Keratinocyte (primary cell): ENCODE results near the gene CNTD1. TPM values are rescaled to one million over a fixed set of nuclear protein-coding genes. Genes with fewer than 3 reads are reported as not detected.

Experiments
- DNase-seq: peaks from one replicate; pipeline ENCODE4 v3.0.0-alpha.2; 2011; ENCODE audit warnings: low read depth, missing footprints, low spot score
- FAIRE-seq: peaks from 2 replicates; lab custom pipeline; 2011; peaks lifted over from hg19 to GRCh38; lab: Jason Lieb, UNC
- H2AFZ ChIP-seq: 2 replicates; pipeline ENCODE4 v1.6.0; 2012; ENCODE audit warnings: low read length, control low read depth, inconsistent platforms; ENCODE audit not compliant: control insufficient read depth
- H3K27ac ChIP-seq: 2 replicates; pipeline ENCODE4 v1.5.1; 2011; ENCODE audit warnings: low read length; ENCODE audit not compliant: control insufficient read depth, insufficient read depth
- H3K27me3 ChIP-seq: 3 replicates; pipeline ENCODE4 v1.6.0; 2011; ENCODE audit warnings: low read length; ENCODE audit not compliant: control insufficient read depth, insufficient read depth; ENCODE audit errors: extremely low read depth
- H3K36me3 ChIP-seq, 2 experiments: 2 replicates in 1 of 2; 3 replicates in 1 of 2; pipeline ENCODE4 v1.5.1; 2011; ENCODE audit warnings: low read length in 2 of 2, mild to moderate bottlenecking in 1 of 2; ENCODE audit not compliant: control insufficient read depth in 2 of 2, insufficient read depth in 2 of 2; ENCODE audit errors: extremely low read depth in 1 of 2
- H3K4me1 ChIP-seq: 3 replicates; pipeline ENCODE4 v1.5.1; 2011; ENCODE audit warnings: low read length; ENCODE audit not compliant: control insufficient read depth, insufficient read depth; ENCODE audit errors: extremely low read depth
- H3K4me2 ChIP-seq: 3 replicates; pipeline ENCODE4 v1.6.0; 2011; ENCODE audit warnings: low read depth, low read length; ENCODE audit not compliant: control insufficient read depth, insufficient read depth; ENCODE audit errors: extremely low read depth
- H3K4me3 ChIP-seq, 3 experiments: fragments of 200-600 bp in 1 of 3; sonication (generic) in 1 of 3; 2 replicates in 2 of 3; 3 replicates in 1 of 3; pipeline ENCODE4 v1.5.1; 2011 to 2016; ENCODE audit warnings: low read length in 3 of 3, mild to moderate bottlenecking in 3 of 3, control low read depth in 2 of 3, inconsistent platforms in 1 of 3, low read depth in 1 of 3, mixed read lengths in 1 of 3, mixed run types in 1 of 3, moderate library complexity in 1 of 3; ENCODE audit not compliant: control insufficient read depth in 2 of 3, insufficient read depth in 2 of 3; ENCODE audit errors: extremely low read depth in 1 of 3
- H3K79me2 ChIP-seq: 2 replicates; pipeline ENCODE4 v1.6.0; 2012; ENCODE audit warnings: low read length; ENCODE audit not compliant: control insufficient read depth, insufficient read depth
- H3K9ac ChIP-seq: 3 replicates; pipeline ENCODE4 v1.6.0; 2011; ENCODE audit warnings: low read length; ENCODE audit not compliant: control insufficient read depth, insufficient read depth; ENCODE audit errors: extremely low read depth
- H3K9me1 ChIP-seq: 3 replicates; pipeline ENCODE4 v1.6.0; 2011; ENCODE audit warnings: low read length; ENCODE audit not compliant: control insufficient read depth, insufficient read depth; ENCODE audit errors: extremely low read depth
- H3K9me3 ChIP-seq: 2 replicates; pipeline ENCODE4 v1.5.1; 2012; ENCODE audit warnings: low read depth, low read length; ENCODE audit not compliant: control insufficient read depth
- H4K20me1 ChIP-seq: 3 replicates; pipeline ENCODE4 v1.6.0; 2011; ENCODE audit warnings: low read length; ENCODE audit not compliant: control insufficient read depth, insufficient read depth; ENCODE audit errors: extremely low read depth
- EZH2 ChIP-seq: IDR thresholded peaks from one replicate; pipeline ENCODE4 v1.6.1; 2012; ENCODE audit warnings: inconsistent platforms, mild to moderate bottlenecking, low read length, moderate library complexity
- dilution Hi-C: fragments of 300-500 bp; cut with MboI; formaldehyde crosslinking; loops from one replicate; pipeline ENCODE4 v1.7.0; 2020; ENCODE audit warnings: low sequenced_read_pairs; ENCODE audit not compliant: extremely low pct_ligation_motif_present
- polyA plus RNA-seq, 5 experiments: library from polyadenylated mRNA; depleted of rRNA in 3 of 5; stranded (reverse) in 3 of 5; stranded (forward) in 1 of 5; unstranded in 1 of 5; fragments of >200 nt; gene quantifications; 1 replicate in 1 of 5; 2 replicates in 3 of 5; 3 replicates in 1 of 5; pipeline versions ENCODE4 v1.2.1 to v1.2.3, GENCODE V29; 2011 to 2012; ENCODE audit warnings: missing spikeins in 2 of 5, low read depth in 1 of 5, low replicate concordance in 1 of 5
- TF ChIP-seq, protein P1 (sequence below), 3 experiments: IDR thresholded peaks in 1 of 3; conservative IDR thresholded peaks in 1 of 3; optimal IDR thresholded peaks in 1 of 3; 2 replicates in 2 of 3; 3 replicates in 1 of 3; pipeline versions ENCODE3 to v1.5.1; 2011; ENCODE audit warnings: low read length in 3 of 3, mild to moderate bottlenecking in 3 of 3, moderate library complexity in 2 of 3, control low read depth in 1 of 3, inconsistent platforms in 1 of 3; ENCODE audit not compliant: insufficient read depth in 2 of 3; ENCODE audit errors: extremely low read depth in 1 of 3

Gene CNTD1
- polyA plus RNA-seq, 1 donor (not counting 4 experiments of a cell fraction or from before 2014, with no cell fraction given) = not detected

DNA sequence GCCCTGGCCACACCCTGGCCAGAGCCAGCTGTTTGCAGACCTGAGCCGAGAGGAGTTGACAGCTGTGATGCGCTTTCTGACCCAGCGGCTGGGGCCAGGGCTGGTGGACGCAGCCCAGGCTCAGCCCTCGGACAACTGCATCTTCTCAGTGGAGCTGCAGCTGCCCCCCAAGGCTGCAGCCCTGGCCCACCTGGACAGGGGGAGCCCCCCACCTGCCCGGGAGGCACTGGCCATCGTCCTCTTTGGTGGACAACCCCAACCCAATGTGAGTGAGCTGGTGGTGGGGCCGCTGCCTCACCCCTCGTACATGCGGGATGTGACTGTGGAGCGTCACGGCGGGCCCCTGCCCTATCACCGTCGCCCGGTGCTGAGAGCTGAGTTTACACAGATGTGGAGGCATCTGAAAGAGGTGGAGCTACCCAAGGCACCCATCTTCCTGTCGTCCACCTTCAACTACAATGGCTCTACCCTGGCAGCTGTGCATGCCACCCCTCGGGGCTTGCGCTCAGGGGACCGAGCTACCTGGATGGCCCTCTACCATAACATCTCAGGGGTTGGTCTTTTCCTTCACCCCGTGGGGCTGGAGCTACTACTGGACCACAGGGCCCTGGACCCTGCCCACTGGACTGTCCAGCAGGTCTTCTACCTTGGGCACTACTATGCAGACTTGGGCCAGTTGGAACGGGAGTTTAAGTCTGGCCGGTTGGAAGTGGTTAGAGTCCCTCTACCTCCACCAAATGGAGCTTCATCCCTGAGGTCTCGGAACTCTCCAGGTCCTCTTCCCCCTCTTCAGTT lies 46.3 kb downstream of the CNTD1 start:
- dilution Hi-C loops = loop anchor here (25.0 kb wide), 1 partner anchor 92 kb away; no protein-coding TSS in a partner anchor
- H3K9me1 ChIP-seq = no peaks in the 10 kb centered on the region
- peaks cover 33 to 38% of the 10 kb centered on the region in 2 experiments for H3K36me3 ChIP-seq
- no peaks in the 10 kb centered on the region for H3K27me3 ChIP-seq
- no peaks in the 10 kb centered on the region for H3K9me3 ChIP-seq
- DNase-seq (no peak), FAIRE-seq (no peak)
- TF ChIP-seq EZH2 = no peak
- TF ChIP-seq, protein P1, sequence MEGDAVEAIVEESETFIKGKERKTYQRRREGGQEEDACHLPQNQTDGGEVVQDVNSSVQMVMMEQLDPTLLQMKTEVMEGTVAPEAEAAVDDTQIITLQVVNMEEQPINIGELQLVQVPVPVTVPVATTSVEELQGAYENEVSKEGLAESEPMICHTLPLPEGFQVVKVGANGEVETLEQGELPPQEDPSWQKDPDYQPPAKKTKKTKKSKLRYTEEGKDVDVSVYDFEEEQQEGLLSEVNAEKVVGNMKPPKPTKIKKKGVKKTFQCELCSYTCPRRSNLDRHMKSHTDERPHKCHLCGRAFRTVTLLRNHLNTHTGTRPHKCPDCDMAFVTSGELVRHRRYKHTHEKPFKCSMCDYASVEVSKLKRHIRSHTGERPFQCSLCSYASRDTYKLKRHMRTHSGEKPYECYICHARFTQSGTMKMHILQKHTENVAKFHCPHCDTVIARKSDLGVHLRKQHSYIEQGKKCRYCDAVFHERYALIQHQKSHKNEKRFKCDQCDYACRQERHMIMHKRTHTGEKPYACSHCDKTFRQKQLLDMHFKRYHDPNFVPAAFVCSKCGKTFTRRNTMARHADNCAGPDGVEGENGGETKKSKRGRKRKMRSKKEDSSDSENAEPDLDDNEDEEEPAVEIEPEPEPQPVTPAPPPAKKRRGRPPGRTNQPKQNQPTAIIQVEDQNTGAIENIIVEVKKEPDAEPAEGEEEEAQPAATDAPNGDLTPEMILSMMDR (optimal IDR thresholded peaks at IDR 0.05 in 1 of 3, IDR thresholded peaks at IDR 0.05 in 1 of 3, conservative IDR thresholded peaks at IDR 0.05 in 1 of 3; ENCODE audit: extremely low read depth in 1 of 3, insufficient read depth in 2 of 3, low read length in 3 of 3) = no peak
- H3K9ac ChIP-seq = no peak overlapping the region
- H3K27ac ChIP-seq = no peak overlapping the region
- H3K4me3 ChIP-seq = no peak overlapping the region
- peaks cover 3% of the 10 kb centered on the region for H4K20me1 ChIP-seq
- no peaks in the 10 kb centered on the region for H3K79me2 ChIP-seq
- no peak overlapping the region for H3K4me2 ChIP-seq
- H3K4me1 ChIP-seq = no peaks in the 10 kb centered on the region
- no peak overlapping the region for H2AFZ ChIP-seq

DNA sequence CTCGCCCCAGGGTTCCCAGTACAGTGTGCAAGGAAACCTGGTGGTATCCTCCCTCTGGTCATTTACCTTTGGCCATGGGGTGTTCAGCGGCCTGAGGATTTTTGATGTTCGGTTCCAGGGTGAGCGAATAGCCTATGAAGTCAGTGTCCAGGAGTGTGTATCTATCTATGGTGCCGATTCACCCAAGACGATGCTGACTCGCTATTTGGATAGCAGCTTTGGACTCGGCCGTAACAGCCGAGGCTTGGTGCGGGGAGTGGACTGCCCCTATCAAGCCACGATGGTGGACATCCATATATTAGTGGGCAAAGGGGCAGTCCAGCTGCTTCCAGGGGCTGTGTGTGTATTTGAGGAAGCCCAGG lies 46.9 kb downstream of the CNTD1 start:
- peaks cover 31 to 35% of the 10 kb centered on the region in 2 experiments for H3K36me3 ChIP-seq
- TF ChIP-seq, protein P1 (optimal IDR thresholded peaks at IDR 0.05 in 1 of 3, IDR thresholded peaks at IDR 0.05 in 1 of 3, conservative IDR thresholded peaks at IDR 0.05 in 1 of 3; ENCODE audit: extremely low read depth in 1 of 3, insufficient read depth in 2 of 3, low read length in 3 of 3) = no peak
- TF ChIP-seq EZH2 = no peak
- H3K79me2 ChIP-seq = no peaks in the 10 kb centered on the region
- no peaks in the 10 kb centered on the region for H3K9me3 ChIP-seq
- no peaks in the 10 kb centered on the region for H3K27me3 ChIP-seq
- H3K4me2 ChIP-seq = no peak overlapping the region
- H3K4me3 ChIP-seq = no peak overlapping the region
- H3K27ac ChIP-seq = no peak overlapping the region
- no peak overlapping the region for H3K9ac ChIP-seq
- peaks cover 3% of the 10 kb centered on the region for H4K20me1 ChIP-seq
- no peak overlapping the region for H2AFZ ChIP-seq
- FAIRE-seq (no peak), DNase-seq (no peak)
- dilution Hi-C loops = loop anchor here (25.0 kb wide), 1 partner anchor 92 kb away; no protein-coding TSS in a partner anchor
- no peaks in the 10 kb centered on the region for H3K4me1 ChIP-seq
- H3K9me1 ChIP-seq = no peaks in the 10 kb centered on the region
